Middle frontal gyrus (tissue), 1 donor: Measurements from ENCODE around the gene C19orf25.
A peak's percentile ranks its signal among the peaks of the same experiment; 100 is the strongest.
"Not testable (repeated sequence)": the region's sequence is repeated elsewhere in the genome, so short reads cannot be mapped to it uniquely, and the experiment has no call there.

Experiments
- DNase-seq: peaks from one replicate; pipeline ENCODE4 v3.0.0-alpha.2; 2015; ENCODE audit warnings: low spot score; ENCODE audit errors: extremely low spot score

Gene C19orf25

GRCh38 chr19:1449467-1450442 lies 29.3 kb downstream of the C19orf25 start, which contains the start of gene APC2:
APC2 (plus strand) TSS chr19:1450121; CDS start chr19:1453002, 2,881 bp downstream.
- peak; percentile 78 for DNase-seq

GRCh38 chr19:1447944-1448343 lies 31.1 kb downstream of the C19orf25 start:
- no peak for DNase-seq

- no peak for DNase-seq
Measured at GRCh38 chr19:1447504-1447903, 31.5 kb downstream of the C19orf25 start.

- no peak for DNase-seq
Measured at GRCh38 chr19:1446713-1447481, 32.1 kb downstream of the C19orf25 start.

GRCh38 chr19:1445932-1446712 lies 32.9 kb downstream of the C19orf25 start:
- no peak for DNase-seq

- DNase-seq: no peak
Measured at GRCh38 chr19:1445185-1445931, 33.7 kb downstream of the C19orf25 start.

- DNase-seq: no peak
Measured at GRCh38 chr19:1441677-1442438, 37.2 kb downstream of the C19orf25 start.

- DNase-seq: no peak
Measured at GRCh38 chr19:1441022-1441426, 38.0 kb downstream of the C19orf25 start.

GRCh38 chr19:1440418-1440801 lies 38.6 kb downstream of the C19orf25 start:
- no peak for DNase-seq

GRCh38 chr19:1439525-1440417 lies 39.2 kb downstream of the C19orf25 start:
- not testable (repeated sequence) for DNase-seq

- DNase-seq: no peak
Measured at GRCh38 chr19:1438933-1439354, 40.1 kb downstream of the C19orf25 start.

- DNase-seq: peak; percentile 91
Measured at GRCh38 chr19:1438035-1438932, 40.7 kb downstream of the C19orf25 start, which contains the start of gene RPS15. RPS15 (plus strand) TSS chr19:1438396; CDS start chr19:1438426, 30 bp downstream.

GRCh38 chr19:1437609-1438008 lies 41.4 kb downstream of the C19orf25 start:
- no peak for DNase-seq

GRCh38 chr19:1435378-1435989 lies 43.5 kb downstream of the C19orf25 start:
- no peak for DNase-seq

- DNase-seq: no peak
Measured at GRCh38 chr19:1434577-1435060, 44.4 kb downstream of the C19orf25 start.

- no peak for DNase-seq
Measured at GRCh38 chr19:1434040-1434366, 45.0 kb downstream of the C19orf25 start.
